Astrocyte of the spinal cord (primary cell): ENCODE results near the gene FMN1.
A peak's percentile ranks its signal among the peaks of the same experiment; 100 is the strongest.

Experiments used
- DNase-seq: peaks from one replicate; pipeline ENCODE4 v3.0.0; 2011; ENCODE audit warnings: low read depth, low spot score
- H3K4me3 ChIP-seq: 2 replicates; pipeline ENCODE4 v1.5.1; 2011; ENCODE audit warnings: low read depth, mild to moderate bottlenecking, low read length, moderate library complexity
- CTCF ChIP-seq: IDR thresholded peaks from 2 replicates; pipeline ENCODE4 v1.5.1; 2012; ENCODE audit warnings: low read depth, mild to moderate bottlenecking, low read length, inconsistent platforms
- in situ Hi-C: cut with HindIII; loops from 2 replicates; pipeline ENCODE4 v1.10.0; 2017; ENCODE audit warnings: low sequenced_read_pairs

Gene FMN1

GRCh38 chr15:32935139-32935538 lies 259.4 kb downstream of the FMN1 start:
- DNase-seq: no peak
- no peak for TF ChIP-seq CTCF
- in situ Hi-C loops: loop anchor here (25.0 kb wide), 1 partner anchor 98 kb away; no protein-coding TSS in a partner anchor
- no peak overlapping the region for H3K4me3 ChIP-seq

- H3K4me3 ChIP-seq: no peak overlapping the region
- in situ Hi-C loops: loop anchor here (25.0 kb wide), 1 partner anchor 96 kb away; no protein-coding TSS in a partner anchor
- no peak for DNase-seq
- no peak for TF ChIP-seq CTCF
Measured at GRCh38 chr15:32933236-32933635, 261.3 kb downstream of the FMN1 start.

GRCh38 chr15:32928876-32929275 lies 265.6 kb downstream of the FMN1 start:
- TF ChIP-seq CTCF: no peak
- H3K4me3 ChIP-seq: no peak overlapping the region
- DNase-seq: no peak
- in situ Hi-C loops: loop anchor here (25.0 kb wide), 1 partner anchor 92 kb away; no protein-coding TSS in a partner anchor

GRCh38 chr15:32927124-32927523 lies 267.4 kb downstream of the FMN1 start:
- TF ChIP-seq CTCF: no peak
- H3K4me3 ChIP-seq: no peak overlapping the region
- in situ Hi-C loops: loop anchor here (25.0 kb wide), 1 partner anchor 90 kb away; no protein-coding TSS in a partner anchor
- no peak for DNase-seq

- in situ Hi-C loops: no loop called here
- no peak overlapping the region for H3K4me3 ChIP-seq
- no peak for DNase-seq
- TF ChIP-seq CTCF: no peak
Measured at GRCh38 chr15:32923176-32923575, 271.3 kb downstream of the FMN1 start.

GRCh38 chr15:32922541-32922940 lies 272.0 kb downstream of the FMN1 start:
- H3K4me3 ChIP-seq: no peak overlapping the region
- in situ Hi-C loops: no loop called here
- no peak for DNase-seq
- no peak for TF ChIP-seq CTCF

- no peak for TF ChIP-seq CTCF
- no peak overlapping the region for H3K4me3 ChIP-seq
- in situ Hi-C loops: no loop called here
- DNase-seq: peak; percentile 81
Measured at GRCh38 chr15:32919749-32920414, 274.6 kb downstream of the FMN1 start.
